GM18873 (cell line): ENCODE results near the gene THBD.
"Not testable (repeated sequence)": the region's sequence is repeated elsewhere in the genome, so short reads cannot be mapped to it uniquely, and the experiment has no call there.

Experiments used
- ATAC-seq: cut with Tn5 transposase; IDR thresholded peaks from one replicate; pipeline ENCODE4 v1.9.1; 2021; ENCODE audit warnings: mild to moderate bottlenecking, moderate library complexity, moderate number of reproducible peaks; ENCODE audit not compliant: unreplicated experiment, low FRiP score

Gene THBD

GRCh38 chr20:23039136-23039875 is 10.2 kb downstream of the THBD start:
- ATAC-seq = no peak

- ATAC-seq = no peak
Measured at GRCh38 chr20:23037017-23037481, 12.4 kb downstream of the THBD start.

DNA sequence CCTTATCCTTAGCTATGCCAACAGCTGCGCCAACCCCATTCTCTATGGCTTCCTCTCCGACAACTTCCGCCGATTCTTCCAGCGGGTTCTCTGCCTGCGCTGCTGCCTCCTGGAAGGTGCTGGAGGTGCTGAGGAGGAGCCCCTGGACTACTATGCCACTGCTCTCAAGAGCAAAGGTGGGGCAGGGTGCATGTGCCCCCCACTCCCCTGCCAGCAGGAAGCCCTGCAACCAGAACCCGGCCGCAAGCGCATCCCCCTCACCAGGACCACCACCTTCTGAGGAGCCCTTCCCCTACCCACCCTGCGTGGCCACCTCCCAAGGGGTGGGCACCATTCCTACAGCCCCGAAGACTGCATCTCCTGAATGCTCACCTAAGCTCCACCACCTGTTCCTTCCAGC is 13.1 kb downstream of the THBD start:
- ATAC-seq = no peak

DNA sequence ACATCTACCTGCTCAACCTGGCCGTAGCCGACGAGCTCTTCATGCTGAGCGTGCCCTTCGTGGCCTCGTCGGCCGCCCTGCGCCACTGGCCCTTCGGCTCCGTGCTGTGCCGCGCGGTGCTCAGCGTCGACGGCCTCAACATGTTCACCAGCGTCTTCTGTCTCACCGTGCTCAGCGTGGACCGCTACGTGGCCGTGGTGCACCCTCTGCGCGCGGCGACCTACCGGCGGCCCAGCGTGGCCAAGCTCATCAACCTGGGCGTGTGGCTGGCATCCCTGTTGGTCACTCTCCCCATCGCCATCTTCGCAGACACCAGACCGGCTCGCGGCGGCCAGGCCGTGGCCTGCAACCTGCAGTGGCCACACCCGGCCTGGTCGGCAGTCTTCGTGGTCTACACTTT is 13.7 kb downstream of the THBD start:
- ATAC-seq = no peak

DNA sequence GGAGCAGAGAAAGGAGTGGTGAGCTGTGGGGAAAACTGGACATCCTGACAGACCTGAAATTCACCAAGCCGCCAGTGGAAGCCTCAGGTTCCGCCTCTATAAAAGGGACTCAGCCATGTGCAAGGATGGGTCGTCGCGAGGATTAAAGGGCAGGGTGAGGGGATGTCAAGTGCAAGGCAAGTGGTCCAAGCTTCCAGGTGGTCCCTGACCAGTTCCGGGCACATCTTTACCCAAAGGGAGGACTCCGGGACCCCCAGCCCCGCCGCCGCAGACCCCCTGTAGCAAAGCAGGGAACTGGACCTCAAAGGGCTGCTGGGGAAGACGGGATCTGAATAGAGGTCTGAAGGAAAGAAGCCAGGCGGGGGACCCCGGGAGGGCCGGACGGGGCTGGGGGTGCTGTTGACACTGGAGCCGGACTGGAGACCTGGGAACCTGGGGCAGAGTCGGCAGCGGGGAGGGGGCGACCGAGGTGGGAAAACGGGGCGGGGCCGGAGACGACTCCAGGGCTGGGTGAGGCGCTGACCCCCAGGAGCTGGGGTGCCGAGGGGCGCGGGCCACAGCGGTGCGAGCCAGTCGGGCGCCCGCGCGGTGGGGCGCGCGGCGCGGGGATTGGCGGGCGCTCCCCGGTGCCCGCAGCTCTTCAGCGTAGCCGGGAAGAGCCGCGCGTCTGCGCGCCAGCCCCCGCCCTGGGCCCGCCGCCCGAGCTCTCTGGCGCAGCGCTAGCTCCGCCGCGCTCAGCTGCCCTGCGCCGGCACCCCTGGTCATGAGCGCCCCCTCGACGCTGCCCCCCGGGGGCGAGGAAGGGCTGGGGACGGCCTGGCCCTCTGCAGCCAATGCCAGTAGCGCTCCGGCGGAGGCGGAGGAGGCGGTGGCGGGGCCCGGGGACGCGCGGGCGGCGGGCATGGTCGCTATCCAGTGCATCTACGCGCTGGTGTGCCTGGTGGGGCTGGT is 14.5 kb downstream of the THBD start, which contains the start of gene SSTR4:
Gene SSTR4 (plus strand): TSS at position 592 of the 951 bp plus-strand sequence. CDS start 172 bp downstream, at position 764.
- ATAC-seq = no peak

- no peak for ATAC-seq
Measured at GRCh38 chr20:23033918-23034317, 15.6 kb downstream of the THBD start.

DNA sequence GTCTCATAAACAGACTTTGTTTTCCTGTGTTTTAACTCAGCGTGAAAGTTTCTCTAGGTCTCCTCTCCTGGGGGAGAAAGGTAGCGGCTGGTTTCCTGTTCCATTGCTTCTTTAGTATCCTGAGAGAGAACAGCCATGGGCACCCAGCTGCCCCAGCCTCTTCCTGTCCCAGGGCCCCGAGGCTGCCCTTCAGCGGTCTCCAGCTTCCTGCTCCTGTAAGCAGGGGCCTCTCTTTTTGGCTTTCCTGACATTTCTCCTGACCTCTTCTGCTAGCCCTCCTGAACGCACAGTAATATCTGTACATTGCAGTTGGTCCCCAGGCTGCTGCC is 16.8 kb downstream of the THBD start:
- ATAC-seq = no peak

DNA sequence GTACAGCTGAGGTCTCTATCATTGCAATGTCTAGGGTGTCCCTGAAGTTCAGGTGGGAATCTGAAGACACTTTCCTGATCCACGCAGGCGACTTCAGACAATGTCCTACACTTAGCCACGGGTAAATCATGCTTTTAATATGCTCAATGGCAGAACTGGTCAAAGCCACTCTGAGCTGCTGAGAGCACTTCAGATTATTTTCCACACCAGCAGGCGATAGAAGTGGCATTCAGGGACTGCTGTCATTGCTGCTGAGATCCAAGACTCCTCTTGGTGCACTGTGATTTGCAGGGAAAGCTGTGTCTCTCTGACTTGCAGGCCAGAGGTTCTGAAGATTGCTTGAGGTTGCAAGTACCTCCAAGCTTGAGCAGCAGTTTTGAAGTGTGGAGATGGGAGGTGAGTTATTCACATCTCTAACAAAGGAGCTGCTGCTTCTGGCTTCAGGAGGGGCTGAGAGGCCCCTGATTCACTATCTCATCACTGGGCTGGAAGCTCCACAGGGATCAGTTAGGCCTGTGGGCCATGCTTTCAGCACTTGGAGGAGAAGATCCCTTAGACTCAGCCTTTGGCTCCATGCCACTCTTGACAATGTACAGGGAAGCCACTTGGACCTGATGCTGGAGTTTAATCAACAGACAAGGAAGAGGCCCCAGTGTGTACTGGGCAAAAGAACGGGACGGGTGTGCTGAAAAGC is 17.3 kb downstream of the THBD start:
- no peak for ATAC-seq

GRCh38 chr20:23031346-23031745 is 18.1 kb downstream of the THBD start:
- ATAC-seq = no peak

DNA sequence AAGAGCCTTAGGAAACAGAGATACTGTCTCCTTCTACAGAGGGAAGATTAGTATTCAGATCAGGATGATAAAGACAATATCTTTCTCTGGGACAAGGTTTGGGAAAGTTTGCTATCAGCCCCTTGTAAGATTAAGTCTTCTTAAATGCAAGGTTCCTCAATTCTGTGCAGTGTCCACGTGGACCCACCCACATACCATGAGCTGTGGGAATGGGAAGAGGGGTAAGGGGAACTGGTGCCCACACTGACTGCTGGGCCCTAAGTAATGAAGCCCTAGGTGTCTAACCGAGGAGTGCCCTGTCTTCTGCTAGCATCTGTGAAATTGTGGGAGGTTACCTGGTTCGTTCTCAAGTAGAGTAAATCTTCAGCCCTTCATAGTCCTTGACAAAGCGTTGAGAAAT is 20.1 kb downstream of the THBD start:
- ATAC-seq = no peak

DNA sequence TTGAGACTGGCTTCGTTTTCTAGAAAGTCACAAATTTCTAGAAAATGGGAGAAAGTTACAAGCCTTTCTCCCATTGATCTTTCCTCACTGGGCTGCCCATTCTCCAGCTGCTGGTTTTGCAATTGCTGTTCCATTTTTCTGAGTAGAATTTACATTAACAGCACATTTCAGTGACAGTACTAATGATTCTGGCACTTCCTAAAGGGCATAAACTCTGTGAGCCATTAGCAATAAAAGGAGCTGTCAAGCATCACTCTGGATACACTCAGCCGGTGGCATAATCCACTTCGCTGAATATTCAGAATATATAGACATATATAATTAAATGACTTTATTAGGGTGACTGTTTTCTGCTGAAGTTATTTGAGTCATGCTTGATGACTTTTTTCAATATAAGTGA is 21.1 kb downstream of the THBD start:
- no peak for ATAC-seq

DNA sequence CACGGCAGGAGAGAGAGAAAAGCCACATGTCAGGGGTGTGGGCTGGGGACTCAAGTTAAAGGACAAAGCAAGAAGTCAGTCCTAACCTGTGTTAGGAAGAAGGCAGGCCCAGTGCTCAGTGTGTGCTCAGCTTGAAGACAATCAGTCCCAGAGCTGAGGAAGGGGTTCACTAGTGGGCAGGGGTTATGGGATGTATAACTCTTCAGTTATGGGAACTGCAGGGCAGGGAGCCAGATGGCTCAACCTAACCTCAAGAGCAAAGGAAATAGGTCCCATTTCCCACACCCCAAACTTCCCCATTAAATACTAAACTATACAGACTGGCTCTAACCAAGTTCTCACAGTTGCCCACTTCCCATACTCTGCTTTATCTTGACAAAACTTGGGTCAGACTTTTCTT is 21.8 kb downstream of the THBD start:
- no peak for ATAC-seq

GRCh38 chr20:23025503-23025902 is 24.0 kb downstream of the THBD start:
- ATAC-seq = not testable (repeated sequence)

DNA sequence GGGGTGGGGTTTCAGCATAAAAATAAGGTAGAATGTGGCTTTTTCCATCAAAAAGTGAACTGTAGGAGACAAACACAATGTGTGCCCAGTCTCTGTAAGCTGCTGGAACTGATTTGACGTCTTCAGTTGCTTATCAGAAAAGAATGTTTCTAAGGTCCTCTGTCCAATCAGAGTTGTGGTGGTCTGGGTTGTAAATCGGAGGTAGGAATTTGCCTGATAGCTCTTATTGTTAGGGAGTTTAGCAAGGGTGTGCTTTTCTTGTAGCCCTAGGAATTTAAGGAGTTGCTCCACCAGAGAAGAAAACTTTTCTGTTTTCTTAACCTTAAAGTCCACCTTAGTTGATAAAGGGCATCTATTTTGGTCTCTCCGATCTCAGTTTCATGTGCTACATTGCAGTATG is 24.8 kb downstream of the THBD start:
- ATAC-seq = no peak

DNA sequence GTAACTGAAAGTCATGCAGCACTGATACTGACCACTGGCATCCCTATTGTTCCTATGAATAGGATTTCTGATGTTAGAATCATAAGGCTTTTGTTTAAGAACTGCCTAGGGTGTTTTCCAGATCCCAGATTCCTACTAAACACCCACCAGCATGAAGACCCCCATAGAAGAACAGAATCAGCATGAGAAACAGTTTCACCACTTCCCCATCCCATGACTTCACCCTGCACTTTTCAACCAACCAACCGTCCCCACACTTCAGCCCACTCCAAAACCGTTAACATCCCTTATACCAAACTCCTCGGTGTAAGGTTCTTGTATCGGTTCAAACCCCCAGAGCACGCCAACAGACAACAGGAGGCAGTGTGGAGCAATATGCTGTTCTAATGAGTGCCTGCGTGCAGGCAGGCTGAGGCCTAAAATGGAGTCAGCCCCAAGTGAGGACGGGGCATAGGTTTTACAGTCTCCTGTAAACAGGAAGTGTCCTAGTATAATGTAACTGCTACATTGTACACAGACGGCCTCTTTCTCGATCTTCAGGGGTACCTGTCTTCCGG is 25.8 kb downstream of the THBD start:
- ATAC-seq = no peak

DNA sequence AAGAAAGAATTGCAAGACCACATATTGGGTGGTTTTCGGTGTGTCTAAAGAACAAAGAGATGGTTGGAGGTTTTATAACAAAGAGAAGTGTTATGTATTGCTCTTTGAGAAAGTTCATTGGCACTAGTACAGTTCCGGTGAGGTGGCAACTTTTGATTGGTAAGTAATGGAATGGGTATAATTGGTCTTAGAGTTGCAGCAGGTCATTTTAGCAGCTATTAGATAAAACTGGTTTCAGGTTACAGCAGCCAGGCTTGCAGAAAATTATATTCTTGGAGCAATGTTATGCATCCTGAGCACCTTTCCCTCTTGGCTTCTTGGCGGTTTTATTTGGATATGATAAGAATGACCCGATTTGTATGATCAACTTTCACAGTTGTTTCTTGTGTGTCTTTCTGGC is 26.6 kb downstream of the THBD start:
- ATAC-seq = no peak

GRCh38 chr20:23021951-23022350 is 27.5 kb downstream of the THBD start:
- no peak for ATAC-seq

DNA sequence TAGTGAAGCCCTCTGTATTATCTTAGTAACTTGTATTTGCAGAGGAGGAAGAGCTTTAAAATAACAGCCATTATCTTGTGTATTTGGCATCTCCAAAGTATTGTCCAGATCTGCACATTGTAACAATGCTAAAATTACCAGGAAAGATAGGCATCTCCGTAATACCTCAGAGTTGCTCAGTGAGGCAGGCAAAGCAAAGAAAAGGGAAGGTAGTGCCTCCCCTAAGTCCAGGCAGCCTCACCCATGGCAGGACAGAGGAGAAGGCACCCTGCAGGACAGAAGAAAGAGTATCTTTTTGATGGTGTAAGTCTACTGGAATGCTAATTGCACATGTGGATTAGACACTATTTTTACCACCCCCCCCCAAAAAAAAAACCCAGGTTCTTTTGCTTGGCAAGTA is 27.9 kb downstream of the THBD start:
- no peak for ATAC-seq

DNA sequence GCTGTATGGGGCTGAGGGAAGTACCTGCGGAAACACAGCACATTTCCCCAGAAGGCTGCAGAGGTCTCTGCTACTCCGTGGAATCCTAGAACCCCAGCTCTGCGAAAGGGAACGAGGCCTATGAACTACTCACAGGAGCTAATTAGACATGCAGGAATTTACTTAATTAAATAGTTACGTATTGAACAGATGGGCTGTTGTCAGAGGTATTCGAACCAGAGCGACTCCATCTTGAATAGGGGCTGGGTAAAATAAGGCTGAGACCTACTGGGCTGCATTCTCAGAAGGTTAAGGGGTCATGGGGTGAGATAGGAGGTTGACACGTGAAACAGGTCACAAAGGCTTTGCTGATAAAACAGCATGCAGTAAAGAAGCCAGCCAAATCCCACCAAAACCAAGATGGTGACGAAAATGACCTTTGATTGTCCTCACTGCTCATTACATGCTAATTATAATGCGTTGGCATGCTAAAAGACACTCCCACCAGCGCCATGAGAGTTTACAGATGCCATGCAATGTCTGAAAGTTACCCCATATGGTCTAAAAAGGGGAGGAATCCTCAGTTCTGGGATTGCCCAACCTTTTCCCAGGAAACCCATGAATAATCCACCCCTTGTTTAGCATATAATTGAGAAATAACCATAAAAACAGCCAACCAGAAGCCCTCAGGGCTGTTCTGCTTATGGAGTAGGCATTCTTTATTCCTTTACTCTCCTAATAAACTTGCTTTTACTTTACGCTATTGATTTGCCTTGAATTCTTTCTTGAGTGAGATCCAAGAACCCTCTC is 29.0 kb downstream of the THBD start:
- no peak for ATAC-seq

GRCh38 chr20:23019403-23019802 is 30.1 kb downstream of the THBD start:
- ATAC-seq = no peak
